Chondrocyte (in vitro differentiated cells): ENCODE results near the gene OR2K2. TPM values are rescaled to one million over a fixed set of nuclear protein-coding genes. Genes with fewer than 3 reads are reported as not detected.
"Not testable (repeated sequence)": the region's sequence is repeated elsewhere in the genome, so short reads cannot be mapped to it uniquely, and the experiment has no call there.

Experiments used
- DNase-seq: peaks from one replicate; pipeline ENCODE4 v3.0.0; 2021; ENCODE audit warnings: mixed read lengths, low spot score
- H3K27ac Mint-ChIP-seq: one replicate; pipeline ENCODE4 v1.8.0; 2021; ENCODE audit warnings: mild to moderate bottlenecking, moderate library complexity, mixed read lengths; ENCODE audit not compliant: unreplicated experiment
- H3K27me3 Mint-ChIP-seq: 2 replicates; pipeline ENCODE4 v1.8.0; 2021; ENCODE audit warnings: low read depth, mixed read lengths
- H3K36me3 Mint-ChIP-seq: 2 replicates; pipeline ENCODE4 v1.8.0; 2021; ENCODE audit warnings: low read depth, mixed read lengths
- H3K4me1 Mint-ChIP-seq: 2 replicates; pipeline ENCODE4 v1.8.0; 2021; ENCODE audit warnings: low read depth, mild to moderate bottlenecking, mixed read lengths
- H3K4me3 Mint-ChIP-seq: one replicate; pipeline ENCODE4 v1.8.0; 2021; ENCODE audit warnings: mild to moderate bottlenecking, moderate library complexity, mixed read lengths; ENCODE audit not compliant: unreplicated experiment
- H3K9me3 Mint-ChIP-seq: 2 replicates; pipeline ENCODE4 v1.8.0; 2021; ENCODE audit warnings: low read depth, mixed read lengths
- CTCF ChIP-seq: fragments of 200-600 bp; sonication (generic); IDR thresholded peaks from 2 replicates; pipeline ENCODE4 v1.5.0; 2021; ENCODE audit warnings: antibody characterized with exemption, mild to moderate bottlenecking, moderate library complexity
- total RNA-seq: library from RNA; stranded (reverse); gene quantifications from 3 replicates; pipeline ENCODE4 v1.2.1, GENCODE V29; 2021

The OR2K2 gene
- total RNA-seq, 1 donor from 2014 or later: not detected

GRCh38 chr9:111297066-111297824 lies 32.8 kb downstream of the OR2K2 start:
- H3K27me3 Mint-ChIP-seq: no peaks in the 10 kb centered on the region
- H3K9me3 Mint-ChIP-seq: peaks cover 8% of the 10 kb centered on the region
- no peak for DNase-seq
- H3K4me3 Mint-ChIP-seq: no peak overlapping the region
- no peak overlapping the region for H3K27ac Mint-ChIP-seq
- H3K36me3 Mint-ChIP-seq: no peaks in the 10 kb centered on the region
- H3K4me1 Mint-ChIP-seq: peaks cover 24% of the 10 kb centered on the region
- no peak for TF ChIP-seq CTCF

GRCh38 chr9:111294691-111295451 lies 35.2 kb downstream of the OR2K2 start:
- peaks cover 13% of the 10 kb centered on the region for H3K9me3 Mint-ChIP-seq
- TF ChIP-seq CTCF: no peak
- H3K4me1 Mint-ChIP-seq: peaks cover 22% of the 10 kb centered on the region
- peaks cover 2% of the 10 kb centered on the region for H3K36me3 Mint-ChIP-seq
- DNase-seq: no peak
- H3K4me3 Mint-ChIP-seq: no peak overlapping the region
- H3K27me3 Mint-ChIP-seq: no peaks in the 10 kb centered on the region
- H3K27ac Mint-ChIP-seq: no peak overlapping the region

GRCh38 chr9:111287127-111287526 lies 42.9 kb downstream of the OR2K2 start:
- no peak for DNase-seq
- no peak for TF ChIP-seq CTCF
- Mint-ChIP-seq H3K27me3 (no peaks in the 10 kb centered on the region), H3K27ac (no peak overlapping the region), H3K9me3 (peaks cover 4% of the 10 kb centered on the region), H3K4me1 (peaks cover 13% of the 10 kb centered on the region), H3K4me3 (no peak overlapping the region), H3K36me3 (peaks cover 2% of the 10 kb centered on the region)

- TF ChIP-seq CTCF: no peak
- Mint-ChIP-seq H3K27me3 (no peaks in the 10 kb centered on the region), H3K4me3 (no peak overlapping the region), H3K4me1 (peaks cover 13% of the 10 kb centered on the region), H3K36me3 (no peaks in the 10 kb centered on the region), H3K27ac (no peak overlapping the region), H3K9me3 (no peaks in the 10 kb centered on the region)
- DNase-seq: no peak
Observed at GRCh38 chr9:111284703-111285102, 45.3 kb downstream of the OR2K2 start.

GRCh38 chr9:111282845-111283244 lies 47.2 kb downstream of the OR2K2 start:
- Mint-ChIP-seq H3K27me3 (no peaks in the 10 kb centered on the region), H3K27ac (no peak overlapping the region)
- TF ChIP-seq CTCF: no peak

GRCh38 chr9:111280795-111281194 lies 49.2 kb downstream of the OR2K2 start:
- H3K4me1 Mint-ChIP-seq, H3K4me3 Mint-ChIP-seq, DNase-seq, H3K9me3 Mint-ChIP-seq, H3K27ac Mint-ChIP-seq, H3K36me3 Mint-ChIP-seq, H3K27me3 Mint-ChIP-seq: not testable (repeated sequence)

More at GRCh38 chr9:111282845-111283244, 47.2 kb downstream of the OR2K2 start:
- H3K4me1 Mint-ChIP-seq: peaks cover 6% of the 10 kb centered on the region
- H3K9me3 Mint-ChIP-seq: no peaks in the 10 kb centered on the region
- DNase-seq: no peak
- H3K36me3 Mint-ChIP-seq: no peaks in the 10 kb centered on the region
- no peak overlapping the region for H3K4me3 Mint-ChIP-seq
